Measurements from ENCODE around the gene SFTPB. TPM values are rescaled to one million over a fixed set of nuclear protein-coding genes. Genes with fewer than 3 reads are reported as not detected.

The SFTPB gene
- total RNA-seq, 4 donors from 2014 or later: 24.8 to 323 (median 116) TPM

GRCh38 chr2:85666435-85667316, 1.3 kb downstream of the SFTPB start:
- 68 to 81% methylated on average over 6 to 11 of the region's 11 CpGs for WGBS, 2 donors
- Histone ChIP-seq H3K36me3 (no peaks in the 10 kb centered on the region), H3K4me3 (replicated peaks in 1 of 3) (no peak overlapping the region), H3K9me3 (no peaks in the 10 kb centered on the region), H3K27me3 (no peaks in the 10 kb centered on the region), H3K4me1 (peaks cover 3 to 27% of the 10 kb centered on the region in 2 donors), H3K27ac (no peak overlapping the region)
- intact Hi-C loops (cut with DNase I): no loop called here
- DNase-seq: no peak
- TF ChIP-seq POLR2A (IDR thresholded peaks at IDR 0.05): no peak
- no peak for TF ChIP-seq CTCF (IDR thresholded peaks at IDR 0.05)

GRCh38 chr2:85666016-85666415, 2.0 kb downstream of the SFTPB start:
- no peaks in the 10 kb centered on the region for H3K9me3 ChIP-seq
- intact Hi-C loops (cut with DNase I): no loop called here
- no peaks in the 10 kb centered on the region for H3K27me3 ChIP-seq
- TF ChIP-seq POLR2A (IDR thresholded peaks at IDR 0.05) (no peak), CTCF (IDR thresholded peaks at IDR 0.05) (no peak)
- H3K4me1 ChIP-seq: peaks cover 0 to 30% of the 10 kb centered on the region in 2 donors
- H3K4me3 ChIP-seq (replicated peaks in 1 of 3): no peak overlapping the region
- H3K27ac ChIP-seq: no peak overlapping the region
- H3K36me3 ChIP-seq: no peaks in the 10 kb centered on the region
- no peak for DNase-seq
- 89 to 98% methylated on average over 6 of the region's 6 CpGs for WGBS, 2 donors

- TF ChIP-seq POLR2A (IDR thresholded peaks at IDR 0.05) (no peak), CTCF (IDR thresholded peaks at IDR 0.05) (no peak)
- Histone ChIP-seq H3K27me3 (no peaks in the 10 kb centered on the region), H3K4me1 (peaks cover 0 to 33% of the 10 kb centered on the region in 2 donors), H3K4me3 (replicated peaks in 1 of 3) (no peak overlapping the region), H3K9me3 (no peaks in the 10 kb centered on the region), H3K27ac (peak overlapping the region in 1 of 3 donors; percentile 36), H3K36me3 (no peaks in the 10 kb centered on the region)
- DNase-seq: no peak
- WGBS, 2 donors: 81 to 94% methylated on average over 5 to 9 of the region's 11 CpGs
- intact Hi-C loops (cut with DNase I): no loop called here
These were observed 2.6 kb downstream of the SFTPB start for GRCh38 chr2:85665264-85665937.

- Histone ChIP-seq H3K9me3 (no peaks in the 10 kb centered on the region), H3K36me3 (no peaks in the 10 kb centered on the region), H3K4me3 (replicated peaks in 1 of 3) (no peak overlapping the region), H3K27ac (peak overlapping the region in 1 of 3 donors; percentile 31), H3K4me1 (peaks cover 0 to 32% of the 10 kb centered on the region in 2 donors), H3K27me3 (no peaks in the 10 kb centered on the region)
- 95 to 97% methylated on average over 17 to 22 of the region's 23 CpGs for WGBS, 2 donors
- no peak for DNase-seq
- TF ChIP-seq POLR2A (IDR thresholded peaks at IDR 0.05) (no peak), CTCF (IDR thresholded peaks at IDR 0.05) (no peak)
- intact Hi-C loops (cut with DNase I): no loop called here
These were observed 4.1 kb downstream of the SFTPB start for GRCh38 chr2:85663594-85664565.
